DMS 273 (cell line): ENCODE results near the gene APRT.
"Not testable (repeated sequence)": the region's sequence is repeated elsewhere in the genome, so short reads cannot be mapped to it uniquely, and the experiment has no call there.

Experiments used
- DNase-seq: peaks from one replicate; lab custom pipeline; 2025; ENCODE audit not compliant: unreplicated experiment; lab: John Stamatoyannopoulos, UW

Gene APRT

DNA sequence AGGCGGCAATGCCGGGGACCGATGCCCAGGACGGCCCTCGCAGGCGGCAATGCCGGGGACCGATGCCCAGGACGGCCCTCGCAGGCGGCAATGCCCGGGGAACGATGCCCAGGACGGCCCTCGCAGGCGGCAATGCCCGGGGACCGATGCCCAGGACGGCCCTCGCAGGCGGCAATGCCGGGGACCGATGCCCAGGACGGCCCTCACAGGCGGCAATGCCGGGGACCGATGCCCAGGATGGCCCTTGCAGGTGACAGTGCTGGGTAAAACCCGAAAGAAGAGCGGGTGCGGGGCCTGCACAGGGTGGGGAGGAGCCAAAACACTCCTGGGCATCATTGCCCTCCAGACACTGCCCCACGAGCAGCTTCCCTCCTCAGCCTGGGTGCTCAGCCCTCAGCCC, 11.9 kb upstream of the APRT start:
- not testable (repeated sequence) for DNase-seq

DNA sequence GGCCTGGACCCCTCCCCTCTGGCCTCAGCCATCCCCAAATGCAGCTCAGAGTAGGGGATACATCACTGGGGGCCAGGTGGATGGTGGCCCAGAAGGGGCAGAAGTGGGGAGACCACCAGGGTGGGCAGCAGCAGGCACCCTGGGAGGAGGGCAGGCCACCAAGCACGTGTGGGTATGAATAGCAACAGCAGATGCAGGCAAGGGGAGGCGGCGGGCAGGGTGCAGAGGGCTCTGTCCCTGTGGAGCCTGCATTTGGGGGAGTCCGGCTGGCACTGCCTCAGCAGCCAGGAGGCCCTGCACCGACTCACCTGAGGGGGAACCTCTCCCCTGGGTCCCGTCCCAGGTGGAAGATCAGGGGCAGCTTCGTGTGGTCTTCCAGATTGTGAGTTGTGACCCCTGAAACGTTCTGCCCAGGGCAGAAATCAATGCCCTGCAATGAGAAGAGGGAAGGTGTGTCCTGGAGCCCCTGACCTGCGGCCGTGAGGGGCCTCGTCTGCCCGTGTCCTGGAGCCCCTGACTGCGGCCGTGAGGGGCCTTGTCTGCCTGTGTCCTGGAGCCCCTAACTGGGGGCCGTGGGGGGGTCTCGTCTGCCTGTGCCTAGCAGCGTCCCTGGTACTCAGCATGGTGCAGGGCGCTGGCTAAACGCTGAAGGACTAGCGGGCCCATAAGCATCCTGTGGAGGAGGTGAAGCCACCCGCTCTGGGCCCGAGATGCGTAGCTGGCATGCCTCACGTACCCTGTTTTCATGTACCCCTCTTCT, 10.7 kb upstream of the APRT start:
- no peak for DNase-seq

DNA sequence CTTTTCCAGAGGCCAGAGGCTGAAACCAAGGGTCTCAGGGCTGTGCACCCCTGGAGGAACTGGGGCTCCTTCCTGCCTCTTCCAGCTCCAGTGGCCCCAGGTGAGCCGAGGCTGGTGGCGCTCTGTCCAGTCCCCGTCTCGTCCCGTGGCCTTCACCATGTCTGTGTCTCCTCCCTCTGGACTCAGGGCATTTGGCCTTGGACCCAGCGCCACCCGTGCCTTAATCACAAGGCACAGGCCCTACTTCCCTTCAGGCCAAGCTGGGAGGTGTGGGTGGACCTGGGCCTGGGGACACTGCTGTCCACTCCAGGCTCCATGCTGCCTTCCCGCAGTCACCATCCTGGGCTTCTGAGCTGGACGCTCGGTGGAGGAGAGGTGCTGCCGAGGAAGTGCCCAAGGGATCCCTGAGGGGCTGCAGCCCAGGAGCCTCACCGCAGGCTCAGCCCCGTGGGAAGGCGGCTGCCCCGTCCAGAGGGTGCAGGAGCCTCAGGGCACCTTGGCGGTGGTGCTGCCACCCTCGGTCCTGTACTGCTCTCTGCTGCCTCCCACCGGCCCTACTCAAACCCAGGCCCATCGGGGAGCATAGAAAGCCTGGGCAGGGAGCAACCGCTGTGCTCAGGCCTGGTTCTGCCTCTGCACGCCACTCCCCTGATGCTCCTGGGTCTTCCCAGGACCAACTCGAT, 9.6 kb upstream of the APRT start:
- DNase-seq, result no peak

- peak; percentile 53 for DNase-seq
Measured at GRCh38 chr16:88820385-88821025, 8.8 kb upstream of the APRT start.

DNA sequence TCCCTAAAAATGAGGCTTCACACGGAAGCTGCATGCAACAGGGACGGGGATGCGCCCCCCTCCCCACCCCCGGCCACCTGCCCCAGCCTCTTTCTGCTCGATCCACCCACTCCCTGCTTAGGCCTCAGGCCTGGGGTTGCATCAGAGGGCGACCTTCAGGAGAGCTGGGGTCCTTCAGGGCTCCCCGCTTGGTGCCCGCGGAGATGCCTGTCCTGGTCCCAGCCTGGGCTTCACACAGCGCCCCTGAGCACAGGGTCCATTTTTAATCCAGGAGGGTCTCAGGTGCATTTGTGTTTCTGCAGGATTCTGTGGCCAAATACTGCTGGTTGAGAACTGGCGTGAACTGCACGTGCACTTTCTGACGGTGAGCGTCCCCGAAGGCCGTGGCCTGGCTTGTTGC, 7.4 kb upstream of the APRT start:
- DNase-seq, result no peak

- DNase-seq, result no peak
Measured at GRCh38 chr16:88818575-88818874, 6.8 kb upstream of the APRT start.

- DNase-seq, result no peak
Measured at GRCh38 chr16:88817785-88818574, 6.3 kb upstream of the APRT start.

DNA sequence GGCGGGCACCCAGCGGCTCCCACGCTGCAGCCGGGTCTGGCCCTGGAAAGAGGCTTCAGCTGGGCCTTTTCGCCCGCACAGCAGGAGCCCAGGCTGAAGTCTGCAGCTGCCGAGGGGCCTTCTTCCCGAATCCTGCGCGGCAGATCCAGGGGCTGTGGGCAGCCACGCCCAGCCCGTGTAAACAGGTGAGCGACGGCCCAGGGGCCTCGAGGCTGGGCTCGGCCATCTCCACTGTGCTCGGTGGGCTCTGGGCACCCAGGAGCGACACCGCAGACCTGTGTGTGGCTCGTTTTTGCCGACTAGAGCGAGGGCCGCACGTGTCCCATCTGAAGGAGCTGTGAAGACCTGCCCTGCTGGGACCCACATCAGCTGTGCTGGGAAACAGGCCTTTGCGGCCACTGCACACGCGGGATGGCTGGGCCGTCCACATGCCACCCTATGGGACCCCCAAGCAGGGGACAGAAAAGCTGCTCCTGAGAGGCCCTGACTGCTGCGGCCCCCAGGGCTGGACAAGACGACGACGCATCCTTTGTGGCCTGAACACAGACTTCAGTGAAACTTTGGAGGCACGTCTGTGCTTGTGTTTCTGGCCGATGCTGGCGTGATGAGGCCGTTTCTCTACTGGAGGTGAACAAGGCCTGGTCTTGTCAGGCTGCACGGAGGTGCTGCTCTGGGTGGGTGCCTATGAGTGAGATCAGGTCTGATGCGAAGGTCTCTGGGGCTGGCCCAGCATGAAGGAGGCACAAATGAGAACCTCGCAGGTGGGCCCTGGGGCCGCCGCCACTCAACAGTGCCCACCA, 5.2 kb upstream of the APRT start:
- DNase-seq, result no peak

DNA sequence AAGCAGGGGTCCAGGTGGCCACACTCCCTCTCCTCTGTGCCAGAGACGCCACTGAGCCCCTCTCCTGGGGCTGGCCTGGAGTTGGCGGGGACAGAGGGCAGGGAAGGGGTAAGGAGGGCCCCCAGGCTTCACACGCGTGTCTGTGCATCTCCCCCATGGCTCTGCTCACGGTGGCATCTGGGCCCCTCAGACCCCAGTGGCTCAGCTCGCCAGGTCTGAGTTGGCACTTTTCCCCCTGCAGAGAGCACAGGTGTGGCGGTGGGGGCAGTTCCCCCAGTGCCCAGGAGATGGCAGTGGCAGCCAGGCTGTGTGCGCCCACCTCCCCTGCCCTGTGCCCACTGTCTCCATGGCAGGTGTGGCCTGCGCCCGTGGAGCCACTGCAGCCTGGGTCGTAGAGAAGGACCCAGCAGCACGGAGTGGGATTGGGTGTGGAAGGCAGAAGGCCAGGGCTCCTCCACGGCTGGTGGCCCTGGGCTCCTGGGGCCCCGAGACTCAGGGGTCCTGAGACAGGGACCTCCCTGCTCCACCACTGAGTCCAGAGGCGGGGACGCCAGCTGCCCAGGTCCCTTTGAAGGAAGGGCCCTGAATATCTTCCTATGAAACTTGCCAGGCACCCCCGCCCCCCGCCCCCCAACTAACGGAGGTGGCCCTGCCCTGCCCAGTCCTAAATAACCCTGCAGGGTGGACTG, 4.3 kb upstream of the APRT start:
- DNase-seq, result peak; percentile 83

DNA sequence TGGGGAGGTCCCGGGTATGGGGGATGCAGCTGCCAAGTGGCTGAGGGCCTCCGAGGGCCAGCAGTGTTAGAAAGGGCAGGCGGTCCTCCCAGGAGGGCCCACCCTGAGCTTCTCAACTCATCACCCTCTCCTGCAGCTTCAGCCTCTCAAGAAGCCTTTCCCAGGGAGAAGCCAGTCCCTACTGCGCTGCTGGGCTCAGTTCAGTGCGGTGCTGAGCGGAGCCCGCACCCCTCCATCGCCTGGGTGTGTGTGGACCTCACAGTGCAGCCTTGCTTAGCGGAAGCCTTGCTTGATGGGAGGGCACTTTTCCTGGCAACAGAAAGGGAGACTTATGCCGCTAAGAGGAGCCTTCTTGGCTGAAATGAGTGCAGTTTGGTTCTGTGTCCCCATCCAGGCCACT, 3.5 kb upstream of the APRT start:
- DNase-seq, result no peak

DNA sequence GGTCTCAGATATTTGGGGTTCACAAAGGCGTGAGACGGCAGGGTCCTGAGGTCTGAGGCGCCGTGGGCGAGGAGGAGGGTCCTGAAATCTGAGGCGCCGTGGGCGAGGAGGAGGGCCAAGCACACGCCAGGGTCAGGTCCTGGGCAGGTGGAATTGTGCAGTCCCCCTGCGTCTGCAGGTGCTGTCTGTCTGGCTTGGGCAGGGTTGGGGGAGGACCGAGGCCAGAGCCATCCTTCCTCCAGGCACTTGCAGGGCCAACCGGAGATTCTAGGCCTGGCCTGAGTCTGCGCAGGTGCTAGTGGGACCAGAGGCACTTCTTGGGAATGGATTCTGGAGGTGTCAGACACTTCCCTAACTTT, 2.4 kb upstream of the APRT start:
- no peak for DNase-seq

GRCh38 chr16:88813269-88814143, 1.8 kb upstream of the APRT start:
- no peak for DNase-seq

DNA sequence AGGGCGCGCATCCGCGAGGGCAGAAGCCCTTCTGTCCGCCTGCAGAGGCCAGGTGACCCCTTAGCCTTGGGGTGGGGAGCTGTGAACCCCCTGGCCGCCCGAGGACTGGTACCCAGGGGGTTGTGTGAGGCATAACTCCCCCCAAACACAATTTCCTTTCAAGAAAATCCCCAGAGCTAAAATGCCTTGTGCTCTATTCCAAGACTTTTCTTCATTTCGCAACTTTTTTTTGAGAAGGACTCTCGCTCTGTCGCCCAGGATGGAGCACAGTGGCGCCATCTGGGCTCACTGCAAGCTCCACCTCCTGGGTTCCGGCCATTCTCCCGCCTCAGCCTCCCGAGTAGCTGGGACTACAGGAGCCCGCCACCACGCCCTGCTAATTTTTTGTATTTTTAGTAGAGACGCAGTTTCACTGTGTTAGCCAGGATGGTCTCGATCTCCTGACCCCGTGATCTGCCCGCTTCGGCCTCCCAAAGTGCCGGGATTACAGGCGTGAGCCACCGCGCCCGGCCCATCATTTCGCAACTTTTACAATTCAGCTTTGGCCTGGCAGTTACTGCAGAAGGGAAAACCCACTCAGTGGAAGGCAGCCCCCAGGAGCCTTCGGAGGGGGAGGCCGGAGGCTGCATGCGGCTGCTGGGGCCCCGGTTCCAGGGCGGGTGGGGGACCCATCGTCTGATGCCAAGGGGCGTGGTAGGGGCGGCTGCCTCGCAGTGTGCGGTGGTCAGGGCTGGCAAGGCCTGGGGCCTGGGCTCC, 963 bp upstream of the APRT start:
- DNase-seq, result peak; percentile 73

DNA sequence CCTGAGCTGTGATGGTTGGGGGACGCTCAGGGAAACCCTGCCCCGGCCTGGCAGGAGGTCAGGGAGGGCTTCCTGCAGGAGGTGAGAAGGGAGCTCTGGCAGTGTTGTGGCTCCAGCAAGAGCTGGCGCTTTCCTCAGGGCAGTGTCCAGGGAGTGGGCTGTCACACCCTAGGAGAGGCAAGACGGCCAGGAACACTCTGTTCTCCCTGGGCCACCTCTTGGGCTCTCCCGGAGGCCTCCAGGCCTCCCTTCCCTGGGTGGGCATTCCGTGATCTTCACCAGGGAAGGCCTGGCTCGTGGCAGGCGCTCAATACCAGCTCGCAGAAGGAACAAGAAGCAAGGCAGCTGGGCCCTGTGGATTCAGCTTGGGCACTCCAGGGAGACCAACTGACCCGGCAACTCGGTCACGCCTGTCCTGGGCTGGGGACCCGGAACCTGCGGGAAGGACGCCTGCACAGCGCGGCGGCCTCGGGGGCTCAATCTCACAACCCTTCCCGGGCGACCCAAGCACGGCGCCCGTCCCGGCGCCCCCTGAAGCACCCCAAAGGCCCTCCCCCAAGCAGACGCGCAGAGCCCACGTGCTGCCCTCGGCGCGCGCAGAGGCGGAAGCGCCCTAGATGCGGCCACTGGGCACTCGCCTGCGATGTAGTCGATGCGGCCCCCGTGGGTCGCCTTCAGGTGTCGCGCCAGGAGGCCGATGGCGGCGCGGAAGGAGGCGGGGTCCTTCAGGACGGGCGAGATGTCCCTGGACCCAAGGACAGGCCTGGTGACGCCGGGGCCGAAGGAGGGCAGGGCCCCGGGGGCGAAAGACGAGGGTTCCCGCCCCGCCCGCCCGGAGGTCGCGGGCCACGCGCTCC, 588 bp downstream of the APRT start:
- peak; percentile 91 for DNase-seq

GRCh38 chr16:88810166-88810911, 1.4 kb downstream of the APRT start:
- DNase-seq, result peak; percentile 71

DNA sequence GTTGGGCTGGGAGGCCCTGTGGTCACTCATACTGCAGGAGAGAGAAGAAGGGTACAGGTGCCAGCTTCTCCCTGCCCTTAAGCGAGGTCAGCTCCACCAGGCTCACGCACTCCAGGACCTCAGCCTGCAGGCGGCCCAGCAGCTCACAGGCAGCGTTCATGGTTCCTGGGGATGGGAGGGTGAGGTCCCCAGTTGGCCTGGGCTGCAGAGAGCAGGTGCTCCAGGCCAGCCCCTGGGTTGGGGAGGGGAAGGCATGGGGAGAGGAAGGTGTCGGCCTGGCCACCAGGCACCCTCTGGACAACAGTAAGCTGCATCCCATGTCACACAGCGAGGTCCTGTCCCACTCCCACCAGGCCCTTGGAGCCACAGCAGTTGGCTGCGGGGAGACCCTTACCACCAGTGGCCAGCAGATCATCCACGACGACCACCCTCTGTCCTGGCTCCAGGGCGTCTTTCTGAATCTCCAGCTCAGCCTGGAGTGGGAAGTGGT, 2.0 kb downstream of the APRT start:
- peak; percentile 62 for DNase-seq
